CD4-positive, alpha-beta T cell treated with Interleukin-17A for 1 hour (primary cell): ENCODE results near the gene MYLK.

Experiments used
- DNase-seq: peaks from one replicate; pipeline ENCODE4 v3.0.0-alpha.2; 2020

MYLK gene

DNA sequence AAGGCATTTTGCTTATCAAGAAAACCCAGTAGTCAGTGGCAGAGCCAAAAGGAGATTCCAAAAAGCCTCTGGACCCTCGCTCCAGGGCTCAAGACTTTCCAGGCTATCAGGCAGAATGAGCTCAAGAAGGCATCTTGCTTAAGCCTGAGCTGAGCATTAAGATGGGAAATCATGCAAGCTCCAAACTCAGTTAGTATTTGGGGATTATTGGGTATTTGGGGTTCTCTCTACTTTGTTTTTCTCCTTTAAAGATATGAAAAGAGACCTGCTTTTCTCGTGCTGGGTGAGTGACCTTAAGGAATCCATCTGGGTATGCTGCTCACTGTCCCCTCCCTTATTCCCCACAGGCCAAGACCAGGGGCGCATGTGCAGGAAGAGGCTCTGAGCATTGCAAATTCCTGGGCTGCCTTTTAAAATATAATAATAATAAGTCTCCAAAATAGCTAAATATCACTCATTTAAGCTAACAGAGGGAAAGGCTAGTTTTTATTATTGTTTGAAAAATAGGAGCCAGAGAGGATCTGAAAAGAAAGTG, 223.9 kb downstream of the MYLK start:
- DNase-seq = no peak

DNA sequence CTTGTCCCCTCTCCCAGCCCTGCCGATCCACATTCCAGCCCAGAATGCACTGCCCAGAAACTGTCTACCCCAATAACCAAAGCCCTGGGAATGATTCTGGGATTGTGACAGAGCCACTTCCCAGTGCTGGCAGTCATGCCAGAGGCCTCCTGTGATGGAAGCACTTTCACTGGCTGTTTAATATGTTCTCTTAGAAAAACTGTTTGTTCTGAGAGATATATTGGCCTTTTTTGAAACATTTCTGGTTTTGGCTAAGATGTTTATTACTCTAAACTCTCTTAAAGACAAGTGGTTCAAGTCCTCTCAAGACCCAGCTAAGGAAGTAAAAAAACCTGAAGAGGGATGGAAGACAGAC, 225.3 kb downstream of the MYLK start:
- no peak for DNase-seq

DNA sequence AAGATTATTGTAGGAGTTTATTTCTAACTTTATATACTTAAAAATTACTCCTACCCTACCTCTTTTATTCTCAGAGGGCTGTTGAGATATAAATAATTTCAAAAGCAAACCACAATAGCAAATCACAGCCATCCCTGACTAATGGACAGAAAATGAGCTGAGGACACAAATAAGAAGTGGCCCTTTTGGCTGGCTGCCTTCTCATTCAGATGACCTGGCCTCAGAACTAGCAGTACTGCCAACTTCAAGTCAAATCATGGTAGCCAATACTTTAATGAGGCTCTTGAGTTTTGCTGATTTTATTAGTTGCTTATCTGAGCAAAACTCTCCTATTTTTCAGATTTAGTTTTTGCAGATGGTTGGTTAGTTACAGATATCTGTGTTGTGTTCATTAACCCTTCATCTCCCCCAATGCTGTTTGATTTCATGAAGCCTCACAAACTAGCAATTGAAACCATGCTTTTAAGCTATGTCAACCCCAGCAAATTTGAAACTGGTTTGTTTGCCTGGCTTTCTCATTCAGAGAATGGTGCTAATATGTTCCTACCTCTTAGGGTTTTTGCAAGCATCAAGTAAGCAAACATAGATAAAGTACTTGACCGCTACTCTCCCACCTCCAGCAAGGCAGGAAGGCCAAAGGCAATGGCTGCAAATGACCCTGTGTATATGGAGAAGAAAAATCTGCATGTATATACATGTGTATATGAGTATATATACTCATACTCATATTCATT, 225.8 kb downstream of the MYLK start:
- no peak for DNase-seq

DNA sequence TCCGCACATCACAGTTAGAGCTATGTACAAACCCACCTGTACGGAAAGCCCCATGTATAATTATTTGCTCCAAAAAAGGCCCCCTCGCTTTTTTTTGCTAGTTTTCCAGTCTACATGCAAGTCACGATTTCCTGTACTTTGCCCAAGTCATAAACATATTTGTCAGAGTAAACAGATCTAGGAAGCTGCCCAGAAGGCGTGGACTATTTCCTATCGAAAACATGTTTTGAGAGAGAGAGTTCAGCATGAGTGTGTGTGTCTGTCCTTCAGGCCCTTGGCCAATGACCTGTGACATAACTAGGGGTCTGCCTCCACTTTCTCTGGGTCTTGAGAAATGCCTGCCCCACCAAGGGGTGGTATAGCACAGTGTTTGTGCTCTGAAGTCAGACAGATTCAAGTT, 226.6 kb downstream of the MYLK start:
- no peak for DNase-seq

DNA sequence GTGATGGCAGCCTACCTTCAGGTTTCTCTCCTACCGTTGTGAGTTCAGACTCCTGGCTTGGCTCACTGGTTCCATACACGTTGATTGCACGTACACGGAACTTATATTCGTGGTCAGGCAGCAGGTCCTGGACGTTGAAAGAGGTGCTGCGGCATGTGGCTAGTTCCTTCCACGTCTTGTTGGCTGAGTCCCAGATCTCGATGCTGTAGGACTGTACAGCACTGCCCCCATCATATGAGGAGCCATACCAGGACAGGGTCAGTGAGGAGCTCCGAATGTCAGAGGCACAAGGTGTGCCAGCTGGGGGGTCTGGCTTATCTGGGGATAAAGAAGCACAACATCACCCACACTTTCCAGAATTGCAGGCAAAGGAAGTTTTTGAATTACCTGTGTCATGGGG, 227.0 kb downstream of the MYLK start:
- no peak for DNase-seq

DNA sequence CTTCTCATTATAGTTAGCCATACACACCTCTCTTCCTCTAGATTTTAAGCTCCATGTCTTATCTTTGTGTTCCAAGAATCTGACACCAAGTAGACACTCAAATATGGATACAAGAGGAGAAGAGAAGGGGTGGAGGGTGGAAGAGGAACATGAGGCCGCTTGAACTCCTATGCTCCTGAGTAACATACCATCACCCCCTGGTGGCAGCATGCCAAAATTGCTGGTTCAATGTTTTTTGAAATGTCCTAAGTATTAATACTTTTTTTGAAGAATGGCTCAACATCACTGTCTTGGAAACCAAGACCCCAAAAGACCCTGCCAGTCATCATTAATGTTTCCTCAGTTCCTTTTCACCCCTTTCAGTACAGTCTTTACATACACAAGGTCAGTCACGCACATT, 227.4 kb downstream of the MYLK start:
- DNase-seq = no peak

DNA sequence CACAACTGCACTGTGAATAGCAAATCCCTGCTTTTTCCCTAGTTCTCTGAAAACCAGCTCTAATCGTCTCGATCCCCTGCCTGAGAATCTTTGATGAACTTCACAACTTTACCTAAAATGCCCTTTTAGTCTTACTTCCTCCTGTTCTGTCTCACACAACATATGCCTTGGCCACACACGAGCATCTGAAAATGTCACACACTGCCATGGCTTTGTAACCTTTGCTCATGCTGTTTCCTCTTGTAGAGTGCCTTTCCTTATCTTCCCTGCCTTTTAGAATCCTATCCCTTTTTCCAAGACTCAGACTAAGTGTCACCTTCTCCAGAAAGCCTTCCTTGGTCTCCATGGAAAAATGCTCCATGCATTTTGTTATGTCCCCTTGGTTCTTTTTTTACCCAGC, 227.9 kb downstream of the MYLK start:
- DNase-seq = no peak

DNA sequence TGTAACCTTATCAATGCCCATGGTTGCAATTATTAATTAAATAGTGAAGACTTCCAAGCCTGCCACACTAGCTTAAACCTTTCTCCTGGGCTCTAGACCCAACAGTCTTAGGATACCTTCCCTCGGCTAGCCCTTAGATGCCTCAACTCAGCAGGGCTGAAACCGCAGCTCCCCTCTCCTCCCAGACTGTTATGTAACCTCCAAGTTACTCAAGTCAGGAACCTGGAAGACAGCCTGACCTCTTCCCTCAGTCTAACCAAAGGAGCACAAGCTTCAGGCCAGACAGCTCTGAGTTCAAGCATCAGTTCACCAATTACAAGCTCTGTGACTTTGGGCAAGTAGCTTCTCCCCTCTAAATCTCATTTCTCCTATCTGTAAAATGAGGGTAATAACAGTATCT, 228.7 kb downstream of the MYLK start:
- no peak for DNase-seq

DNA sequence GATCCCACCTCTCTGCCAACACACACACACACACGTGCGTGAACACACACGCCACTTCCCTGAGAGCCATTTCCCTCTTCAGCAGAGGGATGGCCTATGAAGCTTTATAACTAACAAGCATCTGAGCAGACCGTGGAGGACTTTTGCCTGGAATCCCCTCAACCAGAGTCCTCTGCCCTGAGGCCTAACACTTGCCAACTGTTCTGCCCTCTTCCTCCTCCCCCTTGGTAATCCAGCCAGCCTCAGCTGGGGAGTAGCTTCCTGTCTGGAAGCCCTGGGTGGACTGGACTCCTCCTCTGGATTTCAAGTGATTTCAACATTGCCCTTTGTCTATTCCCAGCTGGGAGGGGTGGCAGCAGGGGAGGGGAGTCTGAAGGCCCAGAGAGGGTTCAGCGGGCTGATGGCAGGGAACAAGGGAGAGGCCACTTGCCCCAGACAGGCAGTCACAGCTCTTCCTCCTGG, 230.9 kb downstream of the MYLK start:
- DNase-seq = no peak

DNA sequence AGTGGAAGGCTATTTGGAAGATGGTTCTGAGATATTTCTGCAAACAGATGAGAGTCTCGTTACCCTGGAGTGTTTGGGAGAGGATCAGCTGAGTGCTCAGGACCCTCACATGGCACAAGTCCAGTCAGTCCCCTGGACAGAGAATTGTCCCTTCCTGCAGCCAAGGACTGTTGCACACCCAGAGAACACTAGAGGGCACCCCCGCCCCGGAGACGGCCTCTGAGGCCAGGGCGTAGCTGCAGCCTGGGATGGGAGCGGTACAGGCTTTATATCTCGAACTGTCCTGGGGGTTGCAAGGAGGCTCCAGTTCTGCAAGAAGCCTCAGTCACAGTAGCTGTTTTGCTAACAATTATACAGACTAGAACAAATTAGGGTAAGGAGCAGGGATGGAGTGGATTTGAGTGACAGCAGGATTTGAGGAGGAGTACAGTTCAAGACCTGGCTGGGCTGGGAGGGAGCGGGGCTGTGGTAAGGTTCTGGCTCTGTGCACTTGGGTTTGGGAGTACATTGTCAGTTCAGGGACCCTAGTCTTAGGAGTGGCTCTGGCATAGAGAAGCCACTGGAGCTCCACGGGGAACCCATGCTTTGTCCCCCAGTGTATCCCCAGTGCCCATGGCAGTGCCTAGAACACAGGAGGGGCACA, 231.7 kb downstream of the MYLK start:
- DNase-seq = peak; percentile 15

DNA sequence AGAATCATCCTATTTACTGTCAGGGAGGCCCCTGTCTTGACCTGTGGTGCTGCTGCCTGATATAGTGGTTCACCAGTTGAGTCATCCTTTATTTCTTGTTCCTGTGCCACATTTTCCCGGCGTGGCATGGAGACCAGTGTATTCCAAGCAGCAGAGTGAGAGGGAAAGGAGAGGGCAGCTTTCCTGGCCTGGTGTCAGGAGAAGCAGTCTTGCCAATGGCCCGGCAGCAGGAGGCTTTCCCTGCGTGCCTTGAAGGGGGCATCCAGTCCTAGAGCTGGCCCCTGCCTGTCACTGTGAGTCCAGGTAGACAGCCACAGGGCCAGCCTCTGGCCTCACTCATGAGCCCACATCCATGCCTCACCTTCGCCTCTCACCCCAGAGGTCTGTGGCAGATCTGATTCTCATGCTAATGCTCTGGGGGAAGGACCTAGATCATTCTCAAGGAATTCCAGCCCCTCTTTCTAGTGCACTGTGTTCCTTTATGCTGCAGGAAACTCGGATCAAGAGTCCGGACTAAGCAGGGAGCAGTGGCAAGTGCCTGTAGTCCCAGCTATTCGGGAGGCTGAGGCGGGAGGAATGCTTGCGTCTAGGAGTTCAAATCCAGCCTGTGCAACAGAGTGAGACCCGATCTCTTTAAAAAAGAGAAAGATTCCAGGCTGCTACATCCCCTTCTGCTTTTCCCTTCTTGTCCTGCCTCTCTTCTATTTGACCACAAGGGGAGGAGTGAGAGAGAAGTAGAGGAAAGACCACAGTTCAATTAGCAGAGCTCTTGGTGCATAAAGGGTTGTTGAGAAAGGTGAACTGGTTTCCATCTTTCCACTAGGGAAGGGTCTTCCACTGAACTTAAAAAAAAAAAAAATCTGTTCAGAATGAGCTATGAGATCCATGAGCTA, 232.4 kb downstream of the MYLK start:
- no peak for DNase-seq

DNA sequence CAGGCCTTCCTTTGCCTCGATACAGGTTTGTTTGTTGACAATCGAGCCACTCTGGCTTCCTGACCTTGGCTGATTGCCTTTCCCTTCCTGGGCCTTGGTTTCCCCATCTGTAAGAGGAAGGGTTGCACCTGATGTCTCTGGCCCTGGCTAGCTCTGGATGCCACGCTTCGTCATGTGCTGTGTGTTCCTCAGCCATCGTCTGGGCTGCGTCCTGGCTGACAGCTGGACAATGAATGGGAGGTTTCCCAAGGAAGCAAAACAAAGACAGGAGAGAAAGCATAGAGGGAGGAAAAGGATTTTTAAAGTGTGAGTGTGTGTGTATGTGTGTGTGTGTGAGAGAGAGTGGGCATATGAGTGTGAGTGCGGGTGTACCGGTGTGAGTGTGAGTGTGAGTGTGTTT, 234.0 kb downstream of the MYLK start:
- no peak for DNase-seq

DNA sequence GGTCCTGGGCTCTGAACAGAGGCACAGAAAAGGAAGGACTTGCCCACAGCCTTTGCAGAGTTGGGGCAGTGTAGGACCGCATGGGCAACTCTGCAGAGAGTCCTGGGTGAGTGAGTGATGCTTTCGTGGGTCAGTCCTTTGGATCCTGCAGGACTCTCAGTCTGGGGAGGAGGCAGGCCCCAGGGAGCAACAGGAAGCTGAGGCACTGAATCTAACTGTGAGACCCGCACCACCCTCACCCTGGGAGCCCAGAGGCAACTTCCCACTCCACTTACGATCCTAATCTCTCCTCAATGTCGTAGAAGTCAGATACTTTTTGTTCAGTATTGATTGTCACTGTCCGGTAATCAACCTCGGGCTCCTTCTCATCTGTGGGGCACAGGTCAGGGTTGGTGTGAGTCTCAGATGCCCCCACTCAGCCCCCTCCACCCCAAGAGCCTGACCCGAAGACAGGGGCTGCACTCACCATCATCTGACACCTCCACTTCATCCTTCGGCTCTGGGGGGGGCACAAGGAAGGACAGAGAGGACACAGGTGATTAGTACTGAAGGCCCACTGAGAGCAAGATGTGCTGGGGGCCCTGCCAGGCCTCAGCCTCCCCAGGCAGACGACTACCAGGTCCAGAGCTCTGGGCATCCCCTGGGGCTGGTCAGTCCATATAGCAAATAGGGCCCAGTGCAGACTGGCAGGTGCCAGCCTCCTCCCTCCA, 235.3 kb downstream of the MYLK start:
- DNase-seq = no peak

DNA sequence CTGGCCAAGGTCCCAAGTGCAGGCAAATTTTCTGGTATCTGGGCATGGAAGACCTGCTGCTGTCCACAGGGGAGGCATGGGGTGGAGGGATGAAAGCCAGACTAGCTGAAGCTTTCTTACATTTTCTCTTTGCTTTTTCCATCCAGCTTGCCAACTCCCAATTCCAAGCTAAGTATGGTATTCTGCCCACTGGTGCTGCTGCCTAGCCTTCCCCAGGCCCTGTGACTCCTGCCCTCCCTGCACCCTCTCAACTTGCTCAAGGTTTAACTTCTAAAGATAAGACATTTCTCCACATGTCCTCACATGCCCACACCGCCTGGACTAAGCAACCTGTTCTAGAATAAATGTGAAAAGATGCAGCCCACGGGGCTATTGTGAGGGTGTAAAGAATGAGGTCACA, 239.8 kb downstream of the MYLK start:
- DNase-seq = no peak

DNA sequence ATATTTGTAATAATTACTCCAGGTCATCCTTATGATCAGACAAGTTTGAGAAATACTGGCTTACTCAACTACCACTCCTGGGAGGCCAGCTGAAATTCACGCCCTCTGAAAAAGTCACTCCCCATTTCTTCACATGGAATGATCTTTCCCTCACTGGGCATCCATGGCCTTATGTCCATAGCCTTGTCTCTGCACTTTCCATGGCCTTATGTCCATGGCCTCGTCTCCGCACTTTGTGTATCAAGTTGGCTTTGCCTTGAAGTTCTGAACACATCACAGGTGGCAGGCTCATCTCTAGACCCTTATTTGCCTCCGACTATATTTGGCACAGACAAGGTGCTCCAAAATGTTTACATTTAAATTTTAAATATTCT, 241.2 kb downstream of the MYLK start:
- DNase-seq = no peak

DNA sequence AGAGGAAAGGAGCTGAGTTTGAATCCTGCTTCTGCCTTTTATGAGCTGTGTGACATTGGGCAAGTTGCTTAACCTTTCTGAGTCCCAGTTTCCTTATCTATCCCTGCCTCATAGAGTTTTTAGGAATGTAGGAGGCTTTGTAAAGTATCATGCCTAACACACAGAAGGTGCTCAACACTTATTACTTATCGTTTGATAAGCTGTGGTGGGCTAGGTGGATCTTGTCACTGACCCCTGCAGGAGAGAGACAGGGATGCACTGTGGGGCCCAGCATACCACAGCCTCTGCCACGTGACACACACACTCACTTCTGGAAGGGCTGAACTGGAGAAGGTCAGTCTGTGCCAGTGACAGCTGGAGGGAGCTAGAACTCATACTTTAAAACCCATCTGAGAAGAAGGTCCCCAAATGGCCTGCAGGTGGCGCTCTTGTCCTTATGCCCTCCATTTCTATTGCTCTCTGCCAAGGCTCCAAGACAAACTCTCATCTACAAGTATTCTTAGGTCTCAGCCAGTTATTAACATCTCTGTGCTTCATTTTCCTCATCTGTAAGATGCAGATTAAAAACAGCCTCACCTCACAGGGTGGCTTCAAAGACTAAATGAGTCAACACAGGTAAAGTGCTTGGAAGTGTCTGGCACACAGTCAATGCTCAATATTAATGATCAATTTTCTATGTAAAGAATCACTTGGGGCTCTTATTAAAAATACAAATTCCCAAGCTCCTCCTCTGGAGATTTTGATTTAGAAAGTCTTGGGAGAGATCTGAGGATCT, 241.8 kb downstream of the MYLK start:
- DNase-seq = peak; percentile 39

DNA sequence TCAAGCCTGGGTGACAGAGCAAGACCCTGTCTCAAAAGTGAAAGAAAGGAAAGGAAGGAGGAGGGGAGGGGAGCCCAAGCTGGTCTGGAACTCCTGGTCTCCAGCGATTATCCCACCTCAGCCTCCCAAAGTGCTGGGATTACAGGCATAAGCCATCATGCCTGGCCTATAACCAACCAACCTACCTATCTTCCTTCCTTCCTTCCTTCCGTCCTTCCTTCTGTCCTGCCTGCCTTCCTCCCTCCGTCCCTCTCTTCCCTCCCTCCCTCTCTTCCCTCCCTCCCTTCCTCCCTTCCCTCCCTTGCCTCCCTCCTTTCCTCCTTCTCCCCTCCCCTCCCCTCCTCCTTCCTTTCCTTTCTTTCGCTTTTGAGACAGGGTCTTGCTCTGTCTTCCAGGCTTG, 242.6 kb downstream of the MYLK start:
- DNase-seq = no peak

DNA sequence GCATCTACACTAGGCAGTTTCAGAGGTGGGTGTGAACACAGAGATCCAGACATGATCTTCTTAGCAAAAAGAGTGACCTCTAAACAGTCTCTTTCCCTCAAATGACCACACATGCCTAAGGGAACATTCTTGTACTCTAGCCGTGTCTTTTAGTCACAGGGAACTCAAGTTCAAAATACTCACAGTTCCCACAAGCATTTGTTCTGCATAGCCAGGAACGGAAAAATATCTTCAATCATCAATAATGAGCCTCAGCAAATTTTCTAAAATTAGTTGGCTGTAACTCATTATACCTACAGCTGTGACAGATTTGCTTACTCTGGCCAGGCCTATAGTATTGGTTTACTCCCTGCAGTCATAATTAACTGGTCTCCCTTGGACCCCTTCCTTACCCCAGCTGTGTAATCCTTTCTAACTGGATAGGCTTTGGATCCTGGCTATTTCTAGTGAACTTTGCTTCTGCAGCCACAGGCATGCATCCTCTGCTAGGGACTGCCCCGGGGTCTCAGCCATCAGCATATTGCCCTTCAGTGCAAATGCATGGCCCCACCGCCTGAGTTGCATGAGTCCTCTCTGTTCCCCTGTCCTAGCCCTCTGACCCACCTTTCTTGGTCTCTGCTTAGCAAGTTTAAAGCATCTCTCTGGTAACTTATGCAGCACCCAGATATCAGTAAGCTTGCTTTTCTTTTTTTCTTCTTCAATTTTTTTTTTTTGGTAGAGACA, 243.2 kb downstream of the MYLK start:
- no peak for DNase-seq

DNA sequence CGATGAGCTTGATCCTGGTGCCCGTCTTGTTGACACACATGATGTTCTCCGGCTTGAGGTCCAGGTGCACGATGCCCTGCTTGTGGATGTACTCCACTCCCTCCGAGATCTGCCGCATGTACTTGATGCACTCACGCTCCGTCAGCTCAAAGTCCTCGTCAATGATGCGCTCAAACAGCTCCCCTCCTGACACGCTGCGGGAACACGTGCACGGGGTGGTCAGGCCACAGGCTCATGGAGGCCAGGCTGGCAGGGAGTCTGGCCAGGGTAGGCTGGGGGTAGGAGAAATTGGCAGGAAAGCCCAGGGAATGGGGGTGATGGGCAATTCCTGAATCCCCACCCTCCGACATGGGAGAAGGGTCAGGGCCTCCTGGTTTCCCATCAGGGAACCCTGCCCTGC, 243.8 kb downstream of the MYLK start:
- DNase-seq = no peak

DNA sequence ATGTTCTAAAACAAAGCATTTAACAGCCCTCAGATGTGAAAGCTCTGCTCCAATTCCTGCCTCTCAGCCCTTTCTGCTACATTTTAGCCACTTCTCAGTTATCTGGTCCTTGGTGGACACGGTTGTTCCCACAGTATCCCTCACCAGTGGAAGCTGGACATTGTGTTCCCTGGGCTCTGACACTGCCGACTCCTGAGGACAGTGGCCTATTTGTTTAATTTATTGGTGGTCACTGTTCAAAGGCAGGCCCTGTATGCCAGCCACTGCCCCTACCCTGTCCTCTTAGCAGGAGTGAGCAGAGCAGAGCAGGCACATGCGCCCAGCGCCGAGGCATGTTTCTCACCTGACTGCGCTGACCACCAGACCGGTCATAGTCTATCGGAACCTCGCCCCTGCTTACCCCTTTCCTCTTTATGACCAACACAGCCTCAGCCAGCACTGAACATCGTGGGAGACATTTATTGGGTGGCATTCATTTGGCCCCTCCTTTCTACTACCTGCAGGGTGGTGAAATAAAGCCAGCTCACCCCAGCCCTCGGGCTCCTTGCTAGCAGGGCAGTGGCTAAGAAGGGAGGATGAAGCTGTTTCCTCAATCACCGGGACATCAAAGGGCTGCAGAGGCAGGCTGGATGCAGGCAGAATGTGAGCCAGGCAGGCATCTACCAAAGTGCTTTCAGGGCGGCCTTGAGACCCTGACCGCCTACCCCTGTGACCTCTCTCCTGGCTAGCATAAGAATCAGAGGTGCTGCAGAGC, 245.0 kb downstream of the MYLK start:
- DNase-seq = no peak

DNA sequence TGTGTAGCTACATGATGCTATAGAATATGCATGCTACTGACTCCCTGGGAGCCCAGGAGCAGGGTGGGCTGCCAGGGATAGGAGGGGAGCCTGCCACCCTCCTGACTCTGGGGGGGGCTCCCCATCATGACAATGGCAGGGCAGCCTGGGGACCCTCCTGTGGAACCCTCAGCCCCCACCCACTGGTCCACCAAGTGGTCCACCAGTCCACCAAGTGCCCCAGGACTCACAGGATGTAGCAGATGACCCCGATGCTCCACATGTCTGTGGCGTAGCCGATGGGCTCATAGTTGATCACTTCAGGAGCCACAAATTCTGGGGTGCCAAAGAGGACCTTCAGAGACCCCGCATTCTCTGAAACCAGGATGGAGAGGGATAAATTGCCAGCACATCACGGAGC, 246.3 kb downstream of the MYLK start:
- no peak for DNase-seq
